Heart right ventricle (tissue), 16 donors: ENCODE measurements around the gene SPATA6L. TPM values are rescaled to one million over a fixed set of nuclear protein-coding genes. Genes with fewer than 3 reads are reported as not detected.

ENCODE experiments used
- ATAC-seq, 8 donors: fragments of 200-7000 bp; cut with Tn5 transposase; one replicate each; pipeline ENCODE4 v1.9.1; 2020; ENCODE audit warnings: mild to moderate bottlenecking in 8 of 8, moderate library complexity in 8 of 8, moderate number of reproducible peaks in 1 of 8
- DNase-seq, 2 donors: peaks; one replicate each; pipeline ENCODE4 v3.0.0-alpha.2; 2020
- H3K27ac ChIP-seq, 10 donors: fragments of 200-600 bp; sonication (generic) in 2 of 10; one replicate each; pipeline versions ENCODE4 v1.5.0 to v1.8.0; 2020 to 2022; ENCODE audit warnings: mild to moderate bottlenecking in 3 of 10
- H3K27me3 ChIP-seq, 7 donors: fragments of 200-600 bp; one replicate each; pipeline ENCODE4 v1.8.0; 2021 to 2022; ENCODE audit warnings: mild to moderate bottlenecking in 2 of 7
- H3K36me3 ChIP-seq, 9 donors: fragments of 200-600 bp; sonication (generic) in 1 of 9; one replicate each; pipeline versions ENCODE4 v1.5.0 to v1.8.0; 2020 to 2022; ENCODE audit warnings: mild to moderate bottlenecking in 2 of 9
- H3K4me1 ChIP-seq, 9 donors: fragments of 200-600 bp; sonication (generic) in 1 of 9; one replicate each; pipeline versions ENCODE4 v1.5.0 to v1.8.0; 2020 to 2022; ENCODE audit warnings: mild to moderate bottlenecking in 4 of 9
- H3K4me3 ChIP-seq, 10 donors: fragments of 200-600 bp; sonication (generic) in 2 of 10; one replicate each; pipeline versions ENCODE4 v1.5.0 to v1.8.0; 2020 to 2022; ENCODE audit warnings: mild to moderate bottlenecking in 7 of 10, moderate library complexity in 2 of 10
- H3K9me3 ChIP-seq, 11 donors: fragments of 200-600 bp in 10 of 11; sonication (generic) in 2 of 11; one replicate each; pipeline versions ENCODE4 v1.5.0 to v1.8.0; 2013 to 2022; ENCODE audit warnings: mild to moderate bottlenecking in 2 of 11, control low read depth in 1 of 11, moderate library complexity in 1 of 11
- CTCF ChIP-seq, 9 donors: fragments of 200-600 bp; sonication (generic) in 2 of 9; IDR thresholded peaks; one replicate each; pipeline versions ENCODE4 v1.5.0 to v1.8.0; 2021 to 2022; ENCODE audit warnings: antibody characterized with exemption in 9 of 9, mild to moderate bottlenecking in 5 of 9, moderate library complexity in 1 of 9
- WGBS, 2 donors: extraction: QIAGEN DNeasy Blood & Tissue Kit; methylation state at CpG; one replicate each; pipeline ENCODE4 v1.1.7; 2013; ENCODE audit warnings: inconsistent platforms in 1 of 2; 5-methylcytosine and 5-hydroxymethylcytosine counted together
- intact Hi-C, 10 donors: fragments of 100-400 bp; cut with DNase I; formaldehyde crosslinking; loops; one replicate each; pipeline versions ENCODE4 v1.11.1 to v1.14.2; 2022
- polyA plus RNA-seq, 2 donors: library from polyadenylated mRNA; stranded (reverse); fragments of 200-250 nt; gene quantifications; one replicate each; pipeline ENCODE4 v1.2.3, GENCODE V29; 2013
- total RNA-seq, 10 donors: library from RNA; stranded (reverse); fragmentation: NEBNext Ultra II Directional in 3 of 10; extraction: Animal tissue kit (Norgen Biotek cat#: 25700) in 3 of 10; gene quantifications; one replicate each; pipeline versions ENCODE4 v1.2.1 to v1.2.4, GENCODE V29; 2021 to 2023
- donor health status: Arrhythmogenic right ventricular cardiomyopathy.
- donor health status: ischemic (EF 13 %, LVEDD 7.1; RV severe dilation, severe dysfunction).
- donor health status: healthy with polysubstance abuse.
- donor health status: DM: no; HTN: yes; CAD: no.
- donor health status: DM: no; HTN: no; CAD: no.
- donor health status: ischemic (EF 25% LVEDD 6.9; RV normal size, moderate dysfunction).
- donor health status: ischemic (EF 25% LVEDD 5.7; RV mildly dilated, moderate dysfunction).
- donor health status: healthy.
- donor health status: DM: yes; HTN: yes; CAD: no.
- donor health status: Ischemic cardiomyopathy.
- donor health status: ischemic (EF 35%, LVEDD 5.7; RV mildly dilated, moderate dysfunction).
- donor health status: nonischemic (EF 11% LVEDD 7.7; RV severe dilation, severe dysfunction).
- donor health status: DM: yes; HTN: yes; CAD: no.
- donor health status: PGD.
- donor health status: ischemic (EF 29% LVEDD 5.4; RV normal size, mild dysfunction).
- donor health status: nonischemic (EF 23%, LVEDD 6.1; RV moderate dilation, normal function).

SPATA6L gene
- total and polyA plus RNA-seq, 12 donors = 0.36 to 1.9 (median 1.1) TPM

GRCh38 chr9:4706971-4707622 lies 40.8 kb upstream of the SPATA6L start:
- Histone ChIP-seq H3K27me3 (no peaks in the 10 kb centered on the region), H3K4me3 (no peak overlapping the region), H3K9me3 (no peaks in the 10 kb centered on the region), H3K27ac (no peak overlapping the region), H3K36me3 (peaks cover 0 to 100% (median 40%) of the 10 kb centered on the region in 9 donors), H3K4me1 (no peaks in the 10 kb centered on the region)
- TF ChIP-seq CTCF (IDR thresholded peaks at IDR 0.05) = no peak
- ATAC-seq (no peak), DNase-seq (no peak)
- 75 to 79% methylated on average over 4 of the region's 4 CpGs for WGBS, 2 donors
- intact Hi-C loops = no loop called here

GRCh38 chr9:4706021-4706420 lies 39.7 kb upstream of the SPATA6L start:
- DNase-seq (no peak), ATAC-seq (no peak)
- Histone ChIP-seq H3K4me3 (no peak overlapping the region), H3K9me3 (no peaks in the 10 kb centered on the region), H3K4me1 (peaks cover 0 to 3% (median 0%) of the 10 kb centered on the region in 9 donors), H3K27ac (no peak overlapping the region), H3K36me3 (peaks cover 0 to 100% (median 36%) of the 10 kb centered on the region in 9 donors), H3K27me3 (no peaks in the 10 kb centered on the region)
- WGBS, 2 donors = 70 to 71% methylated on average over 2 of the region's 2 CpGs
- intact Hi-C loops = no loop called here
- no peak for TF ChIP-seq CTCF (IDR thresholded peaks at IDR 0.05)

- no peaks in the 10 kb centered on the region for H3K9me3 ChIP-seq
- 95 to 98% methylated on average over 2 of the region's 2 CpGs for WGBS, 2 donors
- no peak for TF ChIP-seq CTCF (IDR thresholded peaks at IDR 0.05)
- DNase-seq (no peak), ATAC-seq (no peak)
- H3K4me1 ChIP-seq = peaks cover 0 to 7% (median 0%) of the 10 kb centered on the region in 9 donors
- H3K27me3 ChIP-seq = no peaks in the 10 kb centered on the region
- peaks cover 0 to 100% (median 29%) of the 10 kb centered on the region in 9 donors for H3K36me3 ChIP-seq
- no peak overlapping the region for H3K27ac ChIP-seq
- H3K4me3 ChIP-seq = no peak overlapping the region
- intact Hi-C loops = no loop called here
Observed at GRCh38 chr9:4704129-4704528, 37.8 kb upstream of the SPATA6L start.

GRCh38 chr9:4701526-4701925 lies 35.2 kb upstream of the SPATA6L start:
- WGBS, 2 donors = 28 to 34% methylated on average over 1 of the region's 1 CpG
- no peak for DNase-seq
- no peak for TF ChIP-seq CTCF (IDR thresholded peaks at IDR 0.05)
- Histone ChIP-seq H3K27me3 (no peaks in the 10 kb centered on the region), H3K27ac (no peak overlapping the region), H3K4me1 (peaks cover 0 to 7% (median 0%) of the 10 kb centered on the region in 9 donors), H3K9me3 (no peaks in the 10 kb centered on the region), H3K4me3 (no peak overlapping the region), H3K36me3 (peaks cover 0 to 99% (median 30%) of the 10 kb centered on the region in 9 donors)
- intact Hi-C loops = no loop called here
- no peak for ATAC-seq
